ENCODE results near the gene MYO3A. TPM values are rescaled to one million over a fixed set of nuclear protein-coding genes. Genes with fewer than 3 reads are reported as not detected.

Gene MYO3A
- total and polyA plus RNA-seq, 2 experiments from 2014 or later: 3.0 to 10.7 TPM

DNA sequence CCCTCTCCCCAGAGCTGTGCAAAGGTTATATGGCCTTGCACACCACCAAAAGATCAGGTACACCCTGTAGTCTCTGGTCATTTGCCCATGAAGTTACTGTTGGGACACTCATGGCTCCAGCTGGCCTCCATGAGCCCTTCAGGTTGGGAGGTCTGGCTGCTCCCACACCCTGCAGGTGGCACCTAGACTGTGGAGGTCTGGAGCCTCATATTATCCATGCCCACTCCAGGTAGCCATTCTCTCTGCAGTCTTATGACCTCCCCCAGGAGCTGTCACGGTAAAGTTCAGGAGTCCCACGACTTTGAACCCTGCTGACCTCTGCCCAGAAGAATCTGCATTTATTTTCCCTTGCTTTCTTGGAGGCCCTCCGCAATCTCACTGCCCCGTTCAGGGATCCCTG lies 243.3 kb downstream of the MYO3A start:
- TF ChIP-seq STAT1 (IDR thresholded peaks at IDR 0.05; ENCODE audit: unreplicated experiment) (no peak), NANOG (IDR thresholded peaks at IDR 0.05; ENCODE audit: borderline replicate concordance) (no peak), ZNF114 (CRISPR knock-in tag; IDR thresholded peaks at IDR 0.05) (no peak), CREB1 (CRISPR knock-in tag; IDR thresholded peaks at IDR 0.05; ENCODE audit: low read depth) (no peak), ZNF331 (CRISPR knock-in tag; IDR thresholded peaks at IDR 0.05; ENCODE audit: low read depth) (no peak), EZH2phosphoT487 (IDR thresholded peaks at IDR 0.05; ENCODE audit: unreplicated experiment) (no peak), JUNB (IDR thresholded peaks at IDR 0.05; ENCODE audit: unreplicated experiment) (no peak), EZH2 (IDR thresholded peaks at IDR 0.05; ENCODE audit: low read depth, unreplicated experiment) (no peak)
- TF ChIP-seq, protein P1, sequence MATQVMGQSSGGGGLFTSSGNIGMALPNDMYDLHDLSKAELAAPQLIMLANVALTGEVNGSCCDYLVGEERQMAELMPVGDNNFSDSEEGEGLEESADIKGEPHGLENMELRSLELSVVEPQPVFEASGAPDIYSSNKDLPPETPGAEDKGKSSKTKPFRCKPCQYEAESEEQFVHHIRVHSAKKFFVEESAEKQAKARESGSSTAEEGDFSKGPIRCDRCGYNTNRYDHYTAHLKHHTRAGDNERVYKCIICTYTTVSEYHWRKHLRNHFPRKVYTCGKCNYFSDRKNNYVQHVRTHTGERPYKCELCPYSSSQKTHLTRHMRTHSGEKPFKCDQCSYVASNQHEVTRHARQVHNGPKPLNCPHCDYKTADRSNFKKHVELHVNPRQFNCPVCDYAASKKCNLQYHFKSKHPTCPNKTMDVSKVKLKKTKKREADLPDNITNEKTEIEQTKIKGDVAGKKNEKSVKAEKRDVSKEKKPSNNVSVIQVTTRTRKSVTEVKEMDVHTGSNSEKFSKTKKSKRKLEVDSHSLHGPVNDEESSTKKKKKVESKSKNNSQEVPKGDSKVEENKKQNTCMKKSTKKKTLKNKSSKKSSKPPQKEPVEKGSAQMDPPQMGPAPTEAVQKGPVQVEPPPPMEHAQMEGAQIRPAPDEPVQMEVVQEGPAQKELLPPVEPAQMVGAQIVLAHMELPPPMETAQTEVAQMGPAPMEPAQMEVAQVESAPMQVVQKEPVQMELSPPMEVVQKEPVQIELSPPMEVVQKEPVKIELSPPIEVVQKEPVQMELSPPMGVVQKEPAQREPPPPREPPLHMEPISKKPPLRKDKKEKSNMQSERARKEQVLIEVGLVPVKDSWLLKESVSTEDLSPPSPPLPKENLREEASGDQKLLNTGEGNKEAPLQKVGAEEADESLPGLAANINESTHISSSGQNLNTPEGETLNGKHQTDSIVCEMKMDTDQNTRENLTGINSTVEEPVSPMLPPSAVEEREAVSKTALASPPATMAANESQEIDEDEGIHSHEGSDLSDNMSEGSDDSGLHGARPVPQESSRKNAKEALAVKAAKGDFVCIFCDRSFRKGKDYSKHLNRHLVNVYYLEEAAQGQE (IDR thresholded peaks at IDR 0.05; ENCODE audit: unreplicated experiment): no peak
- TF ChIP-seq, protein P2, sequence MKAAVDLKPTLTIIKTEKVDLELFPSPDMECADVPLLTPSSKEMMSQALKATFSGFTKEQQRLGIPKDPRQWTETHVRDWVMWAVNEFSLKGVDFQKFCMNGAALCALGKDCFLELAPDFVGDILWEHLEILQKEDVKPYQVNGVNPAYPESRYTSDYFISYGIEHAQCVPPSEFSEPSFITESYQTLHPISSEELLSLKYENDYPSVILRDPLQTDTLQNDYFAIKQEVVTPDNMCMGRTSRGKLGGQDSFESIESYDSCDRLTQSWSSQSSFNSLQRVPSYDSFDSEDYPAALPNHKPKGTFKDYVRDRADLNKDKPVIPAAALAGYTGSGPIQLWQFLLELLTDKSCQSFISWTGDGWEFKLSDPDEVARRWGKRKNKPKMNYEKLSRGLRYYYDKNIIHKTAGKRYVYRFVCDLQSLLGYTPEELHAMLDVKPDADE (IDR thresholded peaks at IDR 0.05): no peak
- TF ChIP-seq, protein P3, sequence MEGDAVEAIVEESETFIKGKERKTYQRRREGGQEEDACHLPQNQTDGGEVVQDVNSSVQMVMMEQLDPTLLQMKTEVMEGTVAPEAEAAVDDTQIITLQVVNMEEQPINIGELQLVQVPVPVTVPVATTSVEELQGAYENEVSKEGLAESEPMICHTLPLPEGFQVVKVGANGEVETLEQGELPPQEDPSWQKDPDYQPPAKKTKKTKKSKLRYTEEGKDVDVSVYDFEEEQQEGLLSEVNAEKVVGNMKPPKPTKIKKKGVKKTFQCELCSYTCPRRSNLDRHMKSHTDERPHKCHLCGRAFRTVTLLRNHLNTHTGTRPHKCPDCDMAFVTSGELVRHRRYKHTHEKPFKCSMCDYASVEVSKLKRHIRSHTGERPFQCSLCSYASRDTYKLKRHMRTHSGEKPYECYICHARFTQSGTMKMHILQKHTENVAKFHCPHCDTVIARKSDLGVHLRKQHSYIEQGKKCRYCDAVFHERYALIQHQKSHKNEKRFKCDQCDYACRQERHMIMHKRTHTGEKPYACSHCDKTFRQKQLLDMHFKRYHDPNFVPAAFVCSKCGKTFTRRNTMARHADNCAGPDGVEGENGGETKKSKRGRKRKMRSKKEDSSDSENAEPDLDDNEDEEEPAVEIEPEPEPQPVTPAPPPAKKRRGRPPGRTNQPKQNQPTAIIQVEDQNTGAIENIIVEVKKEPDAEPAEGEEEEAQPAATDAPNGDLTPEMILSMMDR (conservative IDR thresholded peaks at IDR 0.05; ENCODE audit: low read depth in 2 of 2): no peak
- TF ChIP-seq, protein P4, sequence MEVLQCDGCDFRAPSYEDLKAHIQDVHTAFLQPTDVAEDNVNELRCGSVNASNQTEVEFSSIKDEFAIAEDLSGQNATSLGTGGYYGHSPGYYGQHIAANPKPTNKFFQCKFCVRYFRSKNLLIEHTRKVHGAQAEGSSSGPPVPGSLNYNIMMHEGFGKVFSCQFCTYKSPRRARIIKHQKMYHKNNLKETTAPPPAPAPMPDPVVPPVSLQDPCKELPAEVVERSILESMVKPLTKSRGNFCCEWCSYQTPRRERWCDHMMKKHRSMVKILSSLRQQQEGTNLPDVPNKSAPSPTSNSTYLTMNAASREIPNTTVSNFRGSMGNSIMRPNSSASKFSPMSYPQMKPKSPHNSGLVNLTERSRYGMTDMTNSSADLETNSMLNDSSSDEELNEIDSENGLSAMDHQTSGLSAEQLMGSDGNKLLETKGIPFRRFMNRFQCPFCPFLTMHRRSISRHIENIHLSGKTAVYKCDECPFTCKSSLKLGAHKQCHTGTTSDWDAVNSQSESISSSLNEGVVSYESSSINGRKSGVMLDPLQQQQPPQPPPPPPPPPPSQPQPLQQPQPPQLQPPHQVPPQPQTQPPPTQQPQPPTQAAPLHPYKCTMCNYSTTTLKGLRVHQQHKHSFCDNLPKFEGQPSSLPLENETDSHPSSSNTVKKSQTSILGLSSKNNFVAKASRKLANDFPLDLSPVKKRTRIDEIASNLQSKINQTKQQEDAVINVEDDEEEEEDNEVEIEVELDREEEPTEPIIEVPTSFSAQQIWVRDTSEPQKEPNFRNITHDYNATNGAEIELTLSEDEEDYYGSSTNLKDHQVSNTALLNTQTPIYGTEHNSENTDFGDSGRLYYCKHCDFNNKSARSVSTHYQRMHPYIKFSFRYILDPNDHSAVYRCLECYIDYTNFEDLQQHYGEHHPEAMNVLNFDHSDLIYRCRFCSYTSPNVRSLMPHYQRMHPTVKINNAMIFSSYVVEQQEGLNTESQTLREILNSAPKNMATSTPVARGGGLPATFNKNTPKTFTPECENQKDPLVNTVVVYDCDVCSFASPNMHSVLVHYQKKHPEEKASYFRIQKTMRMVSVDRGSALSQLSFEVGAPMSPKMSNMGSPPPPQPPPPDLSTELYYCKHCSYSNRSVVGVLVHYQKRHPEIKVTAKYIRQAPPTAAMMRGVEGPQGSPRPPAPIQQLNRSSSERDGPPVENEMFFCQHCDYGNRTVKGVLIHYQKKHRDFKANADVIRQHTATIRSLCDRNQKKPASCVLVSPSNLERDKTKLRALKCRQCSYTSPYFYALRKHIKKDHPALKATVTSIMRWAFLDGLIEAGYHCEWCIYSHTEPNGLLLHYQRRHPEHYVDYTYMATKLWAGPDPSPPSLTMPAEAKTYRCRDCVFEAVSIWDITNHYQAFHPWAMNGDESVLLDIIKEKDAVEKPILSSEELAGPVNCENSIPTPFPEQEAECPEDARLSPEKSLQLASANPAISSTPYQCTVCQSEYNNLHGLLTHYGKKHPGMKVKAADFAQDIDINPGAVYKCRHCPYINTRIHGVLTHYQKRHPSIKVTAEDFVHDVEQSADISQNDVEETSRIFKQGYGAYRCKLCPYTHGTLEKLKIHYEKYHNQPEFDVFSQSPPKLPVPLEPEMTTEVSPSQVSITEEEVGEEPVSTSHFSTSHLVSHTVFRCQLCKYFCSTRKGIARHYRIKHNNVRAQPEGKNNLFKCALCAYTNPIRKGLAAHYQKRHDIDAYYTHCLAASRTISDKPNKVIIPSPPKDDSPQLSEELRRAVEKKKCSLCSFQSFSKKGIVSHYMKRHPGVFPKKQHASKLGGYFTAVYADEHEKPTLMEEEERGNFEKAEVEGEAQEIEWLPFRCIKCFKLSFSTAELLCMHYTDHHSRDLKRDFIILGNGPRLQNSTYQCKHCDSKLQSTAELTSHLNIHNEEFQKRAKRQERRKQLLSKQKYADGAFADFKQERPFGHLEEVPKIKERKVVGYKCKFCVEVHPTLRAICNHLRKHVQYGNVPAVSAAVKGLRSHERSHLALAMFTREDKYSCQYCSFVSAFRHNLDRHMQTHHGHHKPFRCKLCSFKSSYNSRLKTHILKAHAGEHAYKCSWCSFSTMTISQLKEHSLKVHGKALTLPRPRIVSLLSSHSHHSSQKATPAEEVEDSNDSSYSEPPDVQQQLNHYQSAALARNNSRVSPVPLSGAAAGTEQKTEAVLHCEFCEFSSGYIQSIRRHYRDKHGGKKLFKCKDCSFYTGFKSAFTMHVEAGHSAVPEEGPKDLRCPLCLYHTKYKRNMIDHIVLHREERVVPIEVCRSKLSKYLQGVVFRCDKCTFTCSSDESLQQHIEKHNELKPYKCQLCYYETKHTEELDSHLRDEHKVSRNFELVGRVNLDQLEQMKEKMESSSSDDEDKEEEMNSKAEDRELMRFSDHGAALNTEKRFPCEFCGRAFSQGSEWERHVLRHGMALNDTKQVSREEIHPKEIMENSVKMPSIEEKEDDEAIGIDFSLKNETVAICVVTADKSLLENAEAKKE (CRISPR knock-in tag; IDR thresholded peaks at IDR 0.05): no peak
- Histone ChIP-seq H3K36me3 (ENCODE audit: insufficient read depth) (no peaks in the 10 kb centered on the region), H3K27me3 (ENCODE audit: insufficient read depth) (no peaks in the 10 kb centered on the region)

More for the DNA sequence above, 243.3 kb downstream of the MYO3A start:
- Mint-ChIP-seq H3K27ac (no peak overlapping the region), H3K4me3 (no peak overlapping the region), H3K27me3 (ENCODE audit: insufficient read depth, low read depth, poor library complexity) (peaks cover 4% of the 10 kb centered on the region), H3K36me3 (ENCODE audit: low read depth) (no peaks in the 10 kb centered on the region), H3K9me3 (no peaks in the 10 kb centered on the region; the same call in 2 of the 3 replicates), H3K4me1 (peaks cover 8% of the 10 kb centered on the region; the same call in 2 of the 3 replicates)
- no peaks in the 10 kb centered on the region for H3K4me1 ChIP-seq (ENCODE audit: insufficient read depth)
- H3K79me2 ChIP-seq (replicated peaks; ENCODE audit: insufficient read depth): no peaks in the 10 kb centered on the region
- no peaks in the 10 kb centered on the region for H3F3A ChIP-seq (replicated peaks; ENCODE audit: low read depth)
- H3K4me3 ChIP-seq: no peak overlapping the region
- no peaks in the 10 kb centered on the region for H3K9me2 ChIP-seq (ENCODE audit: insufficient read depth)
- no peak overlapping the region for H2AFZ ChIP-seq
- DNase-seq (ENCODE audit: low spot score) (no peak), ATAC-seq (no peak)
- H3K27ac ChIP-seq (ENCODE audit: low read depth): no peak overlapping the region
- H4K20me1 ChIP-seq (replicated peaks; ENCODE audit: insufficient read depth): no peaks in the 10 kb centered on the region
- no peak overlapping the region for H3K4me2 ChIP-seq
